ENCODE measurements around the gene GPR150.
"Not testable (repeated sequence)": the region's sequence is repeated elsewhere in the genome, so short reads cannot be mapped to it uniquely, and the experiment has no call there.

Gene GPR150

DNA sequence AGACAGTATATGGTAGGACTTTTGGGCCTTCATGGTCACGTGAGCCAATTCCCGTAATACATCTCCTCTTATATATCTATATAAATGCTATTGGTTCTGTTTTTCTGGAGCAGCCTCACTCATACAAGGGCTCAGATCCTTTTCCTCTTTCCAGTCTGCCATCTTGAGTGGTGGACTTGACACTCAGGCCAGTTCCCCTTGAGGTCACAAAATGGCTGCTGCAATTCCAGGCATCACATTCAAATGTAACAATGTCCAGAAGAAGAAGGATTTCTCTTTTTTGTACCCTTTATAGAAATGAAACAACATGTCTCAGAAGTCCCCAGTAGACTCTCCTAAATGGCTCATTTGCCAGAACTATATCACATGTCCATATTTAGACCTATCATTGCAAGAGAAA lies 4.5 kb downstream of the GPR150 start:
- no peak overlapping the region for H3K27ac ChIP-seq (ENCODE audit: low read depth, low read length)
- H3K9me3 ChIP-seq (ENCODE audit: low read length): no peaks in the 10 kb centered on the region
- H3K27me3 ChIP-seq (ENCODE audit: control insufficient read depth in 1 of 2, insufficient read depth in 2 of 2, low read length in 2 of 2): peaks cover 0 to 5% of the 10 kb centered on the region in 2 donors
- no peak overlapping the region for H3K4me3 ChIP-seq (ENCODE audit: low read depth in 1 of 2, low read length in 2 of 2)
- H3K36me3 ChIP-seq (ENCODE audit: insufficient read depth, low read length): no peaks in the 10 kb centered on the region
- no peak overlapping the region for H3K9ac ChIP-seq (ENCODE audit: low read length)
- peaks cover 12% of the 10 kb centered on the region for H3K4me1 ChIP-seq (ENCODE audit: insufficient read depth, low read length)

DNA sequence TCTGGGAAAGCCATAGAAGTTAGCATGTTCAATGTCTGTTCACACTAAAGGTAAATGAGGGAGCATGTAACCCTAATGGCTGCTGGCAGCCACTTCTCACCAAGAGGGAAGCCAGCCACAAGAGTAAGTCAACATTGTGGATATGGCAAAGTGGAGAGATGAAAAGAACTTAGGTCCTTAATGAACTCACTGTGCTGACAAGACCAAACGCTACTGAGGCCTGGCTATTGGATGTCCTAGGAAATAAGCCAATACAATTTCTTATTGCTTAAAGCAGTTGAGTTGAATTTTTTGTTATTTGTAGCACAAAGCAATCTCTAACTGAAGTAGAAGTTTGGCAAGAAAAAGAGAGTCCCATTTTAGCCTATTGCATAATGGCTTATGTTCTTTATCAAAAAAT lies 6.8 kb downstream of the GPR150 start:
- H3K4me1 ChIP-seq (ENCODE audit: insufficient read depth, low read length): peaks cover under 1% of the 10 kb centered on the region
- H3K27ac ChIP-seq (ENCODE audit: low read depth, low read length): no peak overlapping the region
- no peaks in the 10 kb centered on the region for H3K9me3 ChIP-seq (ENCODE audit: low read length)
- H3K36me3 ChIP-seq (ENCODE audit: insufficient read depth, low read length): no peaks in the 10 kb centered on the region
- no peaks in the 10 kb centered on the region for H3K27me3 ChIP-seq (ENCODE audit: control insufficient read depth in 1 of 2, insufficient read depth in 2 of 2, low read length in 2 of 2)
- H3K4me3 ChIP-seq (ENCODE audit: low read depth in 1 of 2, low read length in 2 of 2): no peak overlapping the region
- no peak overlapping the region for H3K9ac ChIP-seq (ENCODE audit: low read length)

DNA sequence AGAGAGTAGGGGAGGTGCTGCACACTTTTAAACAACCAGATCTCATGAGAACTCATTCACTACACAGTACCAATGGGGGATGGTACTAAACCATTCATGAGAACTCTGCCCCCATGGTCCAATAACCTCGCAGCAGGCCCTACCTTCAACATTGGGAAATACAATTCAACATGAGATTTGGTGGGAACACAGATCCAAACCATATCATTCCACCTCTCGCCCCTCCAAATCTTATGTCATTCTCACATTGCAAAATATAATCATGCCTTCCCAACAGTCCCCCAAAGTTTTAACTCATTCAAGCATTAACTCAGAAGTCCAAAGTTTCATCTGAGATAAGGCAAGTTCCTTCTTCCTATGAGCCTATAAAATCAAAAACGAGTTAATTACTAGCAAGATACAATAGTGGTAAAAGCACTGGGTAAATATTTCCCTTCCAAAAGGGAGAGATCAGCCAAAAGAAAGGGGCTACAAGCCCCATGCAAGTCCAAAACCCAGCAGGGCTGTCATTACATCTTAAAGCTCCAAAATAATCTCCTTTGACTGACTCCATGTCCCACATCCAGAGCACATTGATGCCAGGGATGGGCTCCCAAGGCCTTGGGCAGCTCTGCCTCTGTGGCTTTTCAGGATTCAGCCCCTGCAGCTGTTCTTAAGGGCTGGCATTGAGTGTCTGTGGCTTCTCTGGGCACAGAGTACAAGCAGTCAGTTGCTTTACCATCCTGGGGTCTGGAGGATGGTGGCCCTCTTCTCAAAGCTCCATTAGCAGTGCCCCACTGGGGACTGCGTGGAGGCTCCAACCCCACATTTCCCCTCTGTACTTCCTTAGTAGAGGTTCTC lies 8.3 kb downstream of the GPR150 start:
- no peak overlapping the region for H3K9ac ChIP-seq (ENCODE audit: low read length)
- no peak overlapping the region for H3K27ac ChIP-seq (ENCODE audit: low read depth, low read length)
- no peaks in the 10 kb centered on the region for H3K36me3 ChIP-seq (ENCODE audit: insufficient read depth, low read length)
- no peaks in the 10 kb centered on the region for H3K9me3 ChIP-seq (ENCODE audit: low read length)
- no peaks in the 10 kb centered on the region for H3K4me1 ChIP-seq (ENCODE audit: insufficient read depth, low read length)
- no peaks in the 10 kb centered on the region for H3K27me3 ChIP-seq (ENCODE audit: control insufficient read depth in 1 of 2, insufficient read depth in 2 of 2, low read length in 2 of 2)
- no peak overlapping the region for H3K4me3 ChIP-seq (ENCODE audit: low read depth in 1 of 2, low read length in 2 of 2)

DNA sequence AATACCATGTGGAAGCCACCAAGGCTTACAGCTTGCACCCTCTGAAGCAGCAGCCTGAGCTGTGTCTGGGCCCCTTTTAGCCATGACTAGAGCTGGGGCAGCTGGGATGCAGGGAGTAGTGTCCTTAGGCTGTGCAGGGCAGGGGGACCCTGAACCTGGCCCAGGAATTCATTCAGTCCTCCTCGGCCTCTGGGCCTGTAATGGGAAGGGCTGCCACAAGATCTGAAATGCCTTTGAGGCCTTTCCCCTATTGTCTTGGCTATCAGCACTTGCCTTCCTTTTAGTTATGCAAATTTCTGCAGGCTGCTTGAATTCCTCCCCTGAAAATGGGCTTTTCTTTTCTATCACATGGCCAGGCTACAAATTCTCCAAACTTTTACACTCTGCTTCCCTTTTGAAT lies 9.0 kb downstream of the GPR150 start:
- Histone ChIP-seq H3K4me1 (ENCODE audit: insufficient read depth, low read length) (no peaks in the 10 kb centered on the region), H3K27ac (ENCODE audit: low read depth, low read length) (no peak overlapping the region), H3K9ac (ENCODE audit: low read length) (no peak overlapping the region), H3K4me3 (ENCODE audit: low read depth in 1 of 2, low read length in 2 of 2) (no peak overlapping the region), H3K27me3 (ENCODE audit: control insufficient read depth in 1 of 2, insufficient read depth in 2 of 2, low read length in 2 of 2) (no peaks in the 10 kb centered on the region), H3K36me3 (ENCODE audit: insufficient read depth, low read length) (no peaks in the 10 kb centered on the region), H3K9me3 (ENCODE audit: low read length) (no peaks in the 10 kb centered on the region)

DNA sequence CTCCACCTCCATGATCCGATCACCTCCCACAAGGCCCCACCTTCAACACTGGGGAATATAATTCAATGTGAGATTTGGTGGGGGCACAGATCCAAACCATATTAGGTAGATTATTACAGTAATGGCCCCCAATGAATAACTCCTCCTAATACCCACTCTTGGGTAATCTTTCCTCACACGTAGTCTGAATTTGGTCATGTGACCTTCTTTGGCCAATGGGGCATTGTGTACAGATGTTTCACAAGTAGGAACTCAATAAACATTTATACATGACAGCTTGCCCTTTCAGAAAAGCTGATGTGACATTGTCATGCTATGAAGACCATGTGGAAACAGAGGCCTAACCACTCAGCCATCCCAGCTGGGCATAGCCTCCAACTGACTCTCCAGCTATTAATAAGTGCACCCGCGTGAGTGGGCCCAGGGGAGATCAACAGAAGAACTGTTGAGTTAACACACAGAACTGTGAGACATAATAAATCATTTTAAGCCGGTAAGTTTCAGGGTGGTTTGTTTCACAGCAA lies 10.6 kb downstream of the GPR150 start:
- H3K36me3 ChIP-seq (ENCODE audit: insufficient read depth, low read length): no peaks in the 10 kb centered on the region
- H3K4me1 ChIP-seq (ENCODE audit: insufficient read depth, low read length): no peaks in the 10 kb centered on the region
- no peak overlapping the region for H3K4me3 ChIP-seq (ENCODE audit: low read depth in 1 of 2, low read length in 2 of 2)
- no peak overlapping the region for H3K9ac ChIP-seq (ENCODE audit: low read length)
- no peak overlapping the region for H3K27ac ChIP-seq (ENCODE audit: low read depth, low read length)
- H3K9me3 ChIP-seq (ENCODE audit: low read length): no peaks in the 10 kb centered on the region
- H3K27me3 ChIP-seq (ENCODE audit: control insufficient read depth in 1 of 2, insufficient read depth in 2 of 2, low read length in 2 of 2): no peaks in the 10 kb centered on the region

DNA sequence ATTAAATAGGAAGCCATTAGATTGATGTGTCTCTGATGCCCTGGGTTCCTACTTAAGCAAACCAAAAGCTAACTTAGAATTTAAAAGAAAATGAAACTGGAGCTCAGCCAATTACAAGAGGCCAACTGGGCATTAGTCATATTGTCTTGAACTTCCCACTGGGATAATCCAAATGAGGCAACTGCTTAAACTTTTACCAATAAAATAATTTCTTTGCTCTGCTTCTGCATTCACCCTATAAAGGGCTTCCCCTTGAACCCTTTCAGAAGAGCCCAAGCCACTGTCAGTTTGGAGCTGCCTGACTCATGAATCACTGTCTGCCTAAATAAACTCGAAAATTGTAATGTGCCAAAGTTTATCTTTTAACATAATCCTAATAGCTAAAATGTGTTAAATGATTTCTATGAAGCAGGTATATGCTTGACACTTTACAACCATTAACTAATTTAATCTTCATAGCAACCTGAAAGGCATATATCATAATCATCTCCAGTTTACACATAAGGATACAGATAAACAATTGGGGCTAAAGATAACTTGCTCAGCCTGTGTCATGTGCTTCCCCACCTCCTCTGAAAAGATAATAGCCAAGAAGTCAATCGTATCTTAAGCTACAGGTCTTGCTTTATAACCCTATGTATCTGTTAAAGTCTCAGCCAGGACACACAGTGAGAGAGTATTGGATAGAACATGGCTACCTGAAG lies 11.5 kb downstream of the GPR150 start:
- Histone ChIP-seq H3K4me3 (ENCODE audit: low read depth in 1 of 2, low read length in 2 of 2) (no peak overlapping the region), H3K9ac (ENCODE audit: low read length) (no peak overlapping the region), H3K9me3 (ENCODE audit: low read length) (no peaks in the 10 kb centered on the region), H3K27me3 (ENCODE audit: control insufficient read depth in 1 of 2, insufficient read depth in 2 of 2, low read length in 2 of 2) (no peaks in the 10 kb centered on the region), H3K27ac (ENCODE audit: low read depth, low read length) (no peak overlapping the region), H3K4me1 (ENCODE audit: insufficient read depth, low read length) (no peaks in the 10 kb centered on the region), H3K36me3 (ENCODE audit: insufficient read depth, low read length) (no peaks in the 10 kb centered on the region)

DNA sequence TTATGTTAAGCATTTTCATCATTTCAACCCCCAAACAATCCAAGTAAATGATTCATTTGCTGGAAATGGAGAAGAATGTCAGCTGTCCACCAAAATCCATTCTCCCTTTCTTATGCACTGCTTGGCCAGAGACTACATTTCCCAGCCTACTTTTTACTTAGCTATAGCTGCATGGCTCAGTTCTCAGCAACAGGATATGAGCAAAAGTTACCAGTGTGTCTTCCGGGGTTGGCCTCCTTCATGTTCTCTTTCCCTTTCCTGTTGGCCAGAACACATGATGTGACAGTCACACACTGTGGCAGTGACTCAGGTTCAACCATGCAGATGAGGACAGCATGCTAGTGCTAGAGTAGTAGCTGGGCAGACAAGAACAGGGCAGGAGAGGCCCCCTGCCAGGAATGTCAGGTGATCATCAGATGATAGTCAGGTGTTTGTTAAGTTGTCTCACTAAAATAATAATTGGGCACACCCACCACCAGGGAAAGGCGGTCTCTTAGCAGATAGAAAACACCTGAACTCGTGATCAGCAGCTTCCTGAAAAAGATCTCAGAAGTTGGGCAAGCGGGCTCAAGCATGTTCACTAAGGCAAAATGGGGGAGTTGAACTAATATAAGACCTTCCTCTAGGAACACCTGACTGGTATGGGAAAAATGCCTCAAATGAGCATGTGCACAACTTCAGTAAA lies 12.2 kb downstream of the GPR150 start:
- H3K4me3 ChIP-seq (ENCODE audit: low read depth in 1 of 2, low read length in 2 of 2): no peak overlapping the region
- H3K27ac ChIP-seq (ENCODE audit: low read depth, low read length): no peak overlapping the region
- H3K9me3 ChIP-seq (ENCODE audit: low read length): no peaks in the 10 kb centered on the region
- no peaks in the 10 kb centered on the region for H3K36me3 ChIP-seq (ENCODE audit: insufficient read depth, low read length)
- H3K4me1 ChIP-seq (ENCODE audit: insufficient read depth, low read length): no peaks in the 10 kb centered on the region
- no peak overlapping the region for H3K9ac ChIP-seq (ENCODE audit: low read length)
- no peaks in the 10 kb centered on the region for H3K27me3 ChIP-seq (ENCODE audit: control insufficient read depth in 1 of 2, insufficient read depth in 2 of 2, low read length in 2 of 2)

DNA sequence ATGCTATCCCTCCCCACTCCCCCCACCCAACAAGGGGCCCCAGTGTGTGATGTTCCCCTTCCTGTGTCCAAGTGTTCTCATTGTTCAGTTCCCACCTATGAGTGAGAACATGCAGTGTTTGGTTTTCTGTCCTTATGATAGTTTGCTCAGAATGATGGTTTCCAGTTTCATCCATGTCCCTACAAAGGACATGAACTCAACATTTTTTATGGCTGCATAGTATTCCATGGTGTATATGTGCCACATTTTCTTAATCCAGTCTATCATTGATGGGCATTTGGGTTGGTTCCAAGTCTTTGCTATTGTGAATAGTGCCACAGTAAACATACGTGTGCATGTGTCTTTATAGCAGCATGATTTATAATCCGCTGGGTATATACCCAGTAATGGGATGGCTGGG lies 13.1 kb downstream of the GPR150 start:
- not testable (repeated sequence) for H3K4me3 ChIP-seq (ENCODE audit: low read depth in 1 of 2, low read length in 2 of 2); H3K27ac ChIP-seq (ENCODE audit: low read depth, low read length); H3K9ac ChIP-seq (ENCODE audit: low read length); H3K4me1 ChIP-seq (ENCODE audit: insufficient read depth, low read length); H3K27me3 ChIP-seq (ENCODE audit: control insufficient read depth in 1 of 2, insufficient read depth in 2 of 2, low read length in 2 of 2); H3K36me3 ChIP-seq (ENCODE audit: insufficient read depth, low read length); H3K9me3 ChIP-seq (ENCODE audit: low read length)

DNA sequence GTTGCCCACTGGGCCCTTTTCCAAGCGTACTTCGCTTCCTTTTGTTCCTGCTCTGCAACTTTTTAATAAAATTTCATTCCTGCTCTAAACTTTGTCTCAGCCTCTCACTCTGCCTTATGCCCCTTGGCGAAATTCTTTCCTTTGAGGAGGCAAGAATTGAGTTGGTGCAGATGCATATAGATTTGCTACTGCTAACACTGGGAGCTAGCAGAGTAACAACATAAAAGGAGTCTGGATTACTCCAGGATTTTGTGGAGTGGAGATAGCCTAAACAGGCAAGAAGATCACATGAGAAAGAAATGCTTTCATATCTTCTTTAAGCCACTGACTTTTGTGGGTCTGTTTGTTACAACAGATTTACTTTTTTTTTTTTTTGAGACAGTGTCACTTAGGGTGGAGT lies 13.8 kb downstream of the GPR150 start:
- no peak overlapping the region for H3K4me3 ChIP-seq (ENCODE audit: low read depth in 1 of 2, low read length in 2 of 2)
- no peaks in the 10 kb centered on the region for H3K27me3 ChIP-seq (ENCODE audit: control insufficient read depth in 1 of 2, insufficient read depth in 2 of 2, low read length in 2 of 2)
- no peaks in the 10 kb centered on the region for H3K9me3 ChIP-seq (ENCODE audit: low read length)
- H3K9ac ChIP-seq (ENCODE audit: low read length): no peak overlapping the region
- no peaks in the 10 kb centered on the region for H3K4me1 ChIP-seq (ENCODE audit: insufficient read depth, low read length)
- no peaks in the 10 kb centered on the region for H3K36me3 ChIP-seq (ENCODE audit: insufficient read depth, low read length)
- no peak overlapping the region for H3K27ac ChIP-seq (ENCODE audit: low read depth, low read length)

DNA sequence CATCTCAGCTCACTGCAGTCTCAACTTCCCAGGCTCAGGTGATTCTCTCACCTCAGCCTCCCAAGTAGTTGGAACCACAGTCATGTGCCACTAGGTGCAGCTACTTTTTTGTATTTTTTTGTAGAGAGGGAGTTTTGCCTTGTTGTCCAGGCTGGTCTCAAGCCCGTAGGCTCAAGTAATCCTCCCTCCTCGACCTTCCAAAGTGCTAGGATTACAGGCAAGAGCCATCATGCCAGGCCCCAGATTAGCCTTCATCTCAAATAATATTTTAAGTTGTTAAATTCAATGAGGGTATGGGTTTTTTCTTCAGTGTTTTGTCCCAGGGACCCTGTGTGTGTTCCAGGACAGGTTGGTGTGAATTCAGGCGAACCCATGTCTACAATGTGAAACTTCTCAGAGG lies 14.2 kb downstream of the GPR150 start:
- Histone ChIP-seq H3K27ac (ENCODE audit: low read depth, low read length) (no peak overlapping the region), H3K9ac (ENCODE audit: low read length) (no peak overlapping the region), H3K36me3 (ENCODE audit: insufficient read depth, low read length) (no peaks in the 10 kb centered on the region), H3K4me1 (ENCODE audit: insufficient read depth, low read length) (no peaks in the 10 kb centered on the region), H3K27me3 (ENCODE audit: control insufficient read depth in 1 of 2, insufficient read depth in 2 of 2, low read length in 2 of 2) (no peaks in the 10 kb centered on the region), H3K9me3 (ENCODE audit: low read length) (no peaks in the 10 kb centered on the region), H3K4me3 (ENCODE audit: low read depth in 1 of 2, low read length in 2 of 2) (no peak overlapping the region)

DNA sequence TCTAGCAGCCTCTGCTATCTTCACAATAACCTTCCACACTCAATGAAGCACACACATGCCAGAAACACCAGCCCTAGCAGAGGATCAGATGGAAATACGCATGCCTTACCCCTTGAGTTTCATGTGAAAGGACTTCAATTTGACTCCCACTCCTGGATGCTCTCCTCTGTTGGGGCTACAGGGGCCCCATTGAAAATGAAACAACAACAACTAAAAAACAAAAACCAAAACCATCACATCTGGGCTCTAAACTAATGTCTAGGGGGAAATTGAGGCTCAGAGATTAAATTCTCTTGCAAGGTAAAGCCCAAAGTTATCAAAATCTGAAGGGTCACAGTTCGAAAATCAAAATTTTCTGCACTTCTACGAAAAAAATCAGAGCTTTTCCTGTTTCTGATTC lies 18.7 kb downstream of the GPR150 start:
- Histone ChIP-seq H3K9ac (ENCODE audit: low read length) (no peak overlapping the region), H3K4me1 (ENCODE audit: insufficient read depth, low read length) (no peaks in the 10 kb centered on the region), H3K9me3 (ENCODE audit: low read length) (no peaks in the 10 kb centered on the region), H3K4me3 (ENCODE audit: low read depth in 1 of 2, low read length in 2 of 2) (no peak overlapping the region), H3K27ac (ENCODE audit: low read depth, low read length) (no peak overlapping the region), H3K27me3 (ENCODE audit: control insufficient read depth in 1 of 2, insufficient read depth in 2 of 2, low read length in 2 of 2) (no peaks in the 10 kb centered on the region), H3K36me3 (ENCODE audit: insufficient read depth, low read length) (no peaks in the 10 kb centered on the region)

Data from muscle layer of colon (tissue), 2 donors.